ENCODE measurements around the gene RAD51B.

Gene RAD51B

GRCh38 chr14:68645371-68645770 lies 825.8 kb downstream of the RAD51B start:
- in situ Hi-C loops (cut with HindIII; ENCODE audit: low pct_ligation_motif_present, low sequenced_read_pairs): no loop called here
- Histone ChIP-seq H3K4me3 (ENCODE audit: low read depth, low read length) (no peak overlapping the region), H3K27me3 (replicated peaks) (no peaks in the 10 kb centered on the region), H3K36me3 (replicated peaks) (no peaks in the 10 kb centered on the region), H3K27ac (no peak overlapping the region)
- DNase-seq: no peak
- no peak for TF ChIP-seq CTCF (IDR thresholded peaks at IDR 0.05; ENCODE audit: low read depth, low read length, missing control alignments)

GRCh38 chr14:68649476-68650189 lies 830.1 kb downstream of the RAD51B start:
- Histone ChIP-seq H3K27me3 (replicated peaks) (no peaks in the 10 kb centered on the region), H3K27ac (no peak overlapping the region), H3K36me3 (replicated peaks) (no peaks in the 10 kb centered on the region), H3K4me3 (ENCODE audit: low read depth, low read length) (no peak overlapping the region)
- no peak for TF ChIP-seq CTCF (IDR thresholded peaks at IDR 0.05; ENCODE audit: low read depth, low read length, missing control alignments)
- in situ Hi-C loops (cut with HindIII; ENCODE audit: low pct_ligation_motif_present, low sequenced_read_pairs): no loop called here
- no peak for DNase-seq

GRCh38 chr14:68650404-68650994 lies 830.9 kb downstream of the RAD51B start:
- Histone ChIP-seq H3K4me3 (ENCODE audit: low read depth, low read length) (no peak overlapping the region), H3K27me3 (replicated peaks) (no peaks in the 10 kb centered on the region), H3K36me3 (replicated peaks) (no peaks in the 10 kb centered on the region), H3K27ac (no peak overlapping the region)
- in situ Hi-C loops (cut with HindIII; ENCODE audit: low pct_ligation_motif_present, low sequenced_read_pairs): no loop called here
- TF ChIP-seq CTCF (IDR thresholded peaks at IDR 0.05; ENCODE audit: low read depth, low read length, missing control alignments): no peak
- DNase-seq: no peak

- H3K36me3 ChIP-seq (replicated peaks): no peaks in the 10 kb centered on the region
- no peaks in the 10 kb centered on the region for H3K27me3 ChIP-seq (replicated peaks)
- H3K27ac ChIP-seq: no peak overlapping the region
- H3K4me3 ChIP-seq (ENCODE audit: low read depth, low read length): no peak overlapping the region
- TF ChIP-seq CTCF (IDR thresholded peaks at IDR 0.05; ENCODE audit: low read depth, low read length, missing control alignments): no peak
- DNase-seq: no peak
- in situ Hi-C loops (cut with HindIII; ENCODE audit: low pct_ligation_motif_present, low sequenced_read_pairs): no loop called here
These were observed 831.5 kb downstream of the RAD51B start for GRCh38 chr14:68651075-68651474.

- no peaks in the 10 kb centered on the region for H3K36me3 ChIP-seq (replicated peaks)
- no peak overlapping the region for H3K4me3 ChIP-seq (ENCODE audit: low read depth, low read length)
- no peak for DNase-seq
- no peak for TF ChIP-seq CTCF (IDR thresholded peaks at IDR 0.05; ENCODE audit: low read depth, low read length, missing control alignments)
- H3K27me3 ChIP-seq (replicated peaks): no peaks in the 10 kb centered on the region
- H3K27ac ChIP-seq: no peak overlapping the region
- in situ Hi-C loops (cut with HindIII; ENCODE audit: low pct_ligation_motif_present, low sequenced_read_pairs): no loop called here
These were observed 832.3 kb downstream of the RAD51B start for GRCh38 chr14:68651652-68652432.
